Measurements from ENCODE around the gene TSEN2. TPM values are rescaled to one million over a fixed set of nuclear protein-coding genes. Genes with fewer than 3 reads are reported as not detected.

TSEN2 gene
- polyA plus RNA-seq, 4 donors, result 18.6 to 25.9 (median 21.0) TPM

DNA sequence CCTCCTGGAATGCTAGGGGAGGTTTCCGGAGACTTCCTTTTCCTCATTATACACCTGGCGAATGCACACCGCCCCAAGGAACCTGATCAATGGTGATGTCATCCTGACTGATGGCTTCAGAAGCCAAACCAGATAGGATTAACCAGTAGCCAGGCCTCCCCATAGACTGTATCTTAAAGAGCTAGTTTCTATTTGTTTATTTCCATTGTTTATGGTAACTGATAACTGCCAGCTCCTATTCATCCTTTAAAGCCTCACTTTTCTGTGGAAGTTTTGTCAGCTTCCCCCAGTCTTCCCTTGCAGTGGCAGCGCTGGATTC lies 61.2 kb downstream of the TSEN2 start, which contains the start of gene MKRN2OS:
Gene MKRN2OS, minus strand, starts transcription at position 27 of the 319 bp plus-strand sequence. CDS start 35 bp downstream, outside the sequence.
- peak in 1 of 4 donors; percentile 35 for DNase-seq (ENCODE audit: low read depth in 4 of 4, low spot score in 3 of 4)

DNA sequence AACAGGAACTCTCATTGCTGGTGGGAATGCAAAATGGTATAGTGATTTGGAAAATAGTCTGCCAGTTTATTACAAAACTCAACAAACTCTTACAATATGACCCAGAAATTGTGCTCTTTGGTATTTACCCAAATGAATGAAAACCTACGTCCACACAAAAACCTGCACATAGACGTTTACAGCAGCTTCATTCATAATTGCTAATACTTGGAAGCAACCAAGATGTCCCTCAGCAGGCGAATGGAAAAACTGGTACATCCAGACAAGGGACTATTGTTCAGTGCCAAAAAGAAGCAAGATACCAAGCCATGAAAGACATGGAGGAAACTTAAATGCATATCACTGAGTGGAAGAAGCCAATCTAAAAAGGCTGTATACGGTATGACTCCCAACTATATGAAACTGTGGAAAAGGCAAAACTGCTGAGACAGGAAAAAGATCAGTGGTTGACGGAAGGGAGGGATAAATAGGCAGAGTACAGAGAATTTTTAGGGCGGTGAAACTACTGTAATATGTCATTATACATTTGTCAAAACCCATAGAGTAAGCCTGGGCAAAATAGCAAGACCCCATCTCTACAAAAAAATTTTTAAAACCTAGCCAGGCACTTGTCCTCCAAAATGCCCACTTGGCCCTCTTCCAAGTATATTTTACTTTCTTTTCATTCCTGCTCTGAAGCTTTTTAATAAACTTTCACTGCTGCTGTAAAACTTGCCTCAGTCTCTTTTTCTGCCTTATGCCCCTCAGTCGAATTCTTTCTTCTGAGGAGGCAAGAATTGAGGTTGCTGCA lies 65.9 kb downstream of the TSEN2 start:
- no peak for DNase-seq (ENCODE audit: low read depth in 4 of 4, low spot score in 3 of 4)

DNA sequence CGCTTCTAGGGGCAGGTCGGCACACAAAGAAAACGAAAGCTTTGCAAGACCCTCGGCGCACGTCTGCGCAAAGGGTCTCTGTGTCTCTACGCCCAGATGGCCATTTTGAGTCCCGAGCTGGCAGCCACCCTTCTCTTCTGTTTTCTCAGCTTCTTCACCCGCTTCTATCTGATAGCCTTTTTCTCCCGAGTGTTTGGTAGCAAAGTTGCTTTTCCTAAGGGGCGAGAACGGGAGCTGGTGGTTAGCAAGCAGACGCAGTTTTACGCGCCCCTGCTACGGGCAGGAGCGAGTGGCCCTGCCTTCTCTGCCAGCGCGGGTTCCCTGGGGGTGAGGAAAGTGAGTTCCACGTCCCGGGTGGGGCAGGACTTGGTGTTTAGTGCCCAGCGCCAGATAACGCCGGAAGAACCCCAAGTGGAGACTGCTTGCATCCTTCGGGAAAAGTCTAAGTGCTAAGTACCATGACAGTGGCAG lies 69.7 kb downstream of the TSEN2 start:
- peak in 2 of 4 donors; percentile 22 for DNase-seq (ENCODE audit: low read depth in 4 of 4, low spot score in 3 of 4)

DNA sequence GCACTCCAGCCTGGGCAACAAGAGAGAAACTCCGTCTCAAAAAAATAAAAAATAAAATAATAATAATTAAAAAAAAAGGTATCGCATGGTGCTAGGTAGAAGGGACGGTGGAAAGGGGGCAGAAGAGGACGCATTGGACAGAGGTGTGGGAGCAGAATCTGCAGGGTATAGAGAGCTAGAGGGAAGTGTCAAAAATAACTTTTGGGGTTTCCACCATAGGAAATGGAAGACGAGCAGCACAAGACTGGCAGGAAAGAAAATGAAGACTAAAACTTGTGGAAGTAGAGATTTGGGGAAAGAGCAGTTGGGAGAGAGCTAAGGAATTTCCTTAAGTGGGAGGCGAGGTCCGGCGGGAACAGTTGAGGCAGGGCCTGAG lies 72.0 kb downstream of the TSEN2 start:
- DNase-seq (ENCODE audit: low read depth in 4 of 4, low spot score in 3 of 4), result no peak

DNA sequence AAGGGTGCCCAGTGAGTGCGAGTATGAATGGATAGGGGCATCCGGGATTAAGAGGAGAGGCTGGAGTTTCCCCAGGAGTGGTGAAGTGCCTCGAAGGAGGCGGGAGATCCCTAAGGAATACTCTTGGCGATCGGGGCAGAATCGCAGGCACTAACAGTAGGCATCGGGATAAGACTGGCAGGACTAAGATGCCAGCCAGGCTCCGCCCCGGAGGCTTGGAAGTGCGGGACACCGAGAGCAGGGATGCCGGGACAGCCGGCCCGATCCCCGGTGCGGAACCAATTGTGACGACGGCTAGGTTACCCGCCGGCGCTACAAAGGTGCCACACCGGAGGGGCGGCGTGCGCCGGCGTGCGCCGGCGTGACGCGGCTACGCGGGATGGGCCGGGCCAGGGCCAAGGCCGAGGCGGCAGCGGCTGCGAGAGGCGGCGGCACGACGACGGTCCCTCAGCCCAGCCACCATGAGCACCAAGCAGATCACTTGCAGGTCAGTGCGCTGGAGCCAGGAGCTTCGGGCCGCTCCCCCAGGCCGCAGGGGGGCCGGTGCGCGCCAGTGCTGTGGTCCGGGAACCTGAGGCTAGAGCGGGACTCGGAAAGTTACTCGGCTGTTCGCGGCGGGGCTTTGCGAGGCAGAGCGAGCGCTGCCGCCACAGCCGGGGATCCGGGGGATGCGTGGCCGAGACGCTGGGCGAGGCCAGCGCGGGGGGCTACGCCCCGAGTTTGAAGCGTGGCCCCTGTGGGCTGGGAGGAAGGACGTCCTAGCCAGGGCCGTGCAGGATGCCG lies 72.6 kb downstream of the TSEN2 start, which contains the start of gene MKRN2:
Gene MKRN2, plus strand, starts transcription at position 398 of the 783 bp plus-strand sequence. Its CDS starts 64 bp downstream, at position 462.
- DNase-seq (ENCODE audit: low read depth in 4 of 4, low spot score in 3 of 4), result peak; percentile 81 to 89 (median 84)

DNA sequence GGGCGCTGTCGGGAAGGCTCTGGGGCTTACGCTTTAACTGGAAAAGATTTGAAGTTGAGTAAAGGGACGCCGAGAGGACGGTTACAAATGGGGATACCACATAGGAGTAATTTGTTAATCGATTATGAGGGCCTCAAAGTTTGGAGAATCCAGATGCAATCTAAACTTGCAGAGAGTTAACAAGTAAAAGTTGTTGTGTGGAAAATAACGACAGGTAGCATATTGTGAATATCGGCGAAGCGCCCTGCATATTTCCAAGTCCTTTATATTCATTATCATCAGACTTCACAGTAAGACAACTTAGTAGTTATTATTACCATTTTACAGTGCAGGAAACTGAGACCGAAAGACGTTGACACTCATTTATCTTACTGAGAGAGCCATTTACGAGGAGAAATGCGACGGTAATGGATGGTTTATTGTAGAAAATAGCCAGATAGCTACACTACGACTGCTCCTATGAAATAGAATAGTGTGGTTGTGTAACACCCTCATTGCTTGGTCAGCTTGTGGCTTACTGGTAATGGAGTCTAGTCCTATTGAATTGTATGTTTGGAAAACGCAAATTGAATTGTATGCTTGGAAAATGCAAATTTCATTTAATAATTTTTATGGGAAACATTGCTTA lies 73.3 kb downstream of the TSEN2 start:
- peak in 1 of 4 donors; percentile 22 for DNase-seq (ENCODE audit: low read depth in 4 of 4, low spot score in 3 of 4)

DNA sequence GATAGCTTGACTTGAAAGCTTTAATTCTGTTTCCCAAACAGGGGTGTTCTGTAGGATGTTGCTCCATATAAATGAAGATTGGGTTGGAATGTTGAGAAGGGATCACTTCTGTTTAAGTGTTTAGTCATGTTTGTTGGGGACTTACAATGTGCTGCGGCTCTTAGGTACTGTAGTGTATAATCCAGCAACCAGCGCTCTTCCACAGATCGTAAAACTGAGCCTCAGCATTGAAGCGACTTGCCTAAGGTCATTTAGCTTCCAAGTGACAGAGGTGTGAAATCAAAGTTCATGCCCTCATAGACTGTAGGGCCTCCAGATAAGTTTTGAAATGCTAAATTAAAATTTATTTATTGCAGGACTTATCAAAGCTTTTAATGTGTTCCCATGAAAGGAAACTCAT lies 74.4 kb downstream of the TSEN2 start:
- no peak for DNase-seq (ENCODE audit: low read depth in 4 of 4, low spot score in 3 of 4)

DNA sequence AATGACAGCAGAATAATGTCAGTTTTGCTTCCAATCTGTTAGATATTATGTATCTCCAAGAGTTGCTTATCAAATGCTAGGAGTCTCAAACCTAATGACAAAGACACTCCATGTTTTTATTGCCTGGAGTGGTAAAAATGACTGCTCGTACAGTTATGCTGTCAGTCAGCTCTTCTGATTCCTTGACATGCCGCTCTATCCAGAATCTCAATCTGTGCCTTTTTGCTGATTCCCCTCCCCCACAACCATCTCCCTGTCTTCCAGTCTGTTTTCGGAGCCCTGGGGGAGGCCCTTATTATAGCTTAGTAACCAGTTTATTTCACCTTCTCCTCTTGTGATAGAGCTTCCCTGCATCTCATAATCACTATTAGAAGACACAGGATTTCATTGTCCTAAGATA lies 75.2 kb downstream of the TSEN2 start:
- DNase-seq (ENCODE audit: low read depth in 4 of 4, low spot score in 3 of 4), result no peak

DNA sequence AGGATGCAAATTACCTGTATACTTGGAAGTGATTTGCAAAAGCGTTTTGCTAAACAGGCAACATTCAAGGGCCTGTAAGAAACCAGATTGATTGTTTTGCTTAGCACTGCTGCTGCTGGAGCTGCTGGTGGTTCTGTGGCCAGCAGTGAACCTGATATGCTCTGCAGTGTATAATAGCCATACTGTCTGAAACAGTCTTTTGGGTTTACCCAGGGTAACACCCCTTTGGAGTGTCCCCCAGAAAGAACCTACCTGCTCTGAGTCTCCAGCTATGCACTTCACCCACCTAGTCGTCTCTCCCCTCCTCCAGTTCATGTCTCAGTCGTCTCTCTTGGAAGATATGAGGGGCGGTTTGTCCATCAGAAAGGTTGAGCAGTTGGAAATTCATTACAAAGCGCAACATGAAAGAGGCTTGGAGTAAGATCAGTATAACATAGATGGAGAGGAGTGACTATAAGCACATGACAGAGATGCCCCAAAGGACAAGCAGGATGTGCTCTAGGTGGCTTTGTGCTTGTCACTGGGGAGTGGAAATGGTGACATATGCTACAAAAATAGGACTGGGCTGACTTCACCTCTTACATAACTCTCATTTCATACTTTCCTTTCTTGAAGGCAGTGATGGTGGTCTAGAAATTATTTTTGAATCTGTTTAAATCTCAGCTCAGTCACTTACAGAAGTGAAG lies 76.4 kb downstream of the TSEN2 start:
- DNase-seq (ENCODE audit: low read depth in 4 of 4, low spot score in 3 of 4), result no peak

DNA sequence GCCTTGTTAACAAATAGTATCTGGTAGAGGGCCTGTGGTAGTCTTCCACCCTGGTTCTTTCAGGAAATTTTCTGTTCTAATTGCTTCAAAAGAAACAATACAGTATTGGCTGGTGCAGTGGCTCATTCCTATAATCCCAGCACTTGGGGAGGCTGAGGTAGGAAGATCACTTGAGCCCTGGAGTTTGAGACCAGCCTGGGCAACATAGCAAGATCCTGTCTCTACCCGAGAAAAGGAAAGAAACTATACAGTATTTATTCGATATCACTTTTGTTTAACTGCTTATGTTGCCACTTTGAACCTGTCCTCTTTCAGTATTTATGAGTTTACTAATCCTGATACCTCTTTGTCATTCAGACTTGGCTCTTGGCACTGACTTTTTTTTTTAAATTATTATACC lies 77.1 kb downstream of the TSEN2 start:
- no peak for DNase-seq (ENCODE audit: low read depth in 4 of 4, low spot score in 3 of 4)

DNA sequence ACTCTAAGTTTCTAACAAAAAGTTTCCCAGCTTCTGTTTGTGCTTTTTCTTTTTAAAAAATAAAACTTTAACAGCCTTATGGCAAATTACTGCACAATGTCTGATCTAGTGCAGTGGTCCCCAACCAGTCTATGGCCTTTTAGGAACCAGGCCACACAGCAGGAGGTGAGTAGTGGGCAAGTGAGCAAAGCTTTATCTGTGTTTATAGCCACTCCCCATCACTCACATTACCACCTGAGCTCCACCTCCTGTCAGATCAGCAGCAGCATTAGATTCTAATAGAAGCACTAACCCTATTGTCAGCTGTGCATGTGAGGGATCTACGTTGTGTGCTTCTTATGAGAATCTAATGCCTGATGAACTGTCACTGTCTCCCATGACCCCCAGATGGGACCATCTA lies 78.2 kb downstream of the TSEN2 start:
- DNase-seq (ENCODE audit: low read depth in 4 of 4, low spot score in 3 of 4), result no peak

DNA sequence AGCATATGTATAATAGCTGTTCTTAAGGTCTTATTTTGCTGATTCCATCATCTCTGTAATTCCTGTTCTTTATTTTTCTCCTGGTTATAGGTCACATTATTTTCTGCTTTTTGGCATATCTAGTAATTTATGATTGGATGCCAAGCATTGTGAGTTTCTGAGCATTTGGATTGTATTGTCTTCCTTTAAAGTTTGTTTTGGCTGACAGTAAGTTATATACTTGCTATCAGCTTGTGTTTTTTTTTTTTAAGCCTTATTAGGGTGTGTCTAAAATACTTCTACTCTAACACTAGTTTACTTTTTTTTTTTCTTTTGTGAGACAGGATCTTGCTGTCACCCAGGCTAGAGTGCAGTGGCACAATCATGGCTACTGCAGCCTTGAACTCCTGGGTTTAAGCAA lies 82.7 kb downstream of the TSEN2 start:
- no peak for DNase-seq (ENCODE audit: low read depth in 4 of 4, low spot score in 3 of 4)

DNA sequence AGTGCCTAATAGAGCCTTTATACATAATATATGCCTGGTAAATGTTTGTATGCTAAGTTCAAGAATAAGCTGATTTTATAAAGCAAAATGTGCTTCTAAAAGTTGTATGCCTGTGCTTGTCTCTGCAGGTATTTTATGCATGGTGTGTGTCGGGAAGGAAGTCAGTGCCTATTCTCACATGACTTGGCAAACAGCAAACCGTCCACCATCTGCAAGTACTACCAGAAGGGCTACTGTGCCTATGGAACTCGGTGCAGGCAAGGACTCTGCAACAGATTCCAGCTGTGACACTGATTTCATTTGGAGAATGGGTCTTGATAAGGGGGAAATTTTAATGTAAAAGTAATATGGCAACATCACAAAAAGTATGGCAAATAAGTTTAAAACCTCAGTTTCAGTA lies 84.5 kb downstream of the TSEN2 start:
- DNase-seq (ENCODE audit: low read depth in 4 of 4, low spot score in 3 of 4), result no peak

DNA sequence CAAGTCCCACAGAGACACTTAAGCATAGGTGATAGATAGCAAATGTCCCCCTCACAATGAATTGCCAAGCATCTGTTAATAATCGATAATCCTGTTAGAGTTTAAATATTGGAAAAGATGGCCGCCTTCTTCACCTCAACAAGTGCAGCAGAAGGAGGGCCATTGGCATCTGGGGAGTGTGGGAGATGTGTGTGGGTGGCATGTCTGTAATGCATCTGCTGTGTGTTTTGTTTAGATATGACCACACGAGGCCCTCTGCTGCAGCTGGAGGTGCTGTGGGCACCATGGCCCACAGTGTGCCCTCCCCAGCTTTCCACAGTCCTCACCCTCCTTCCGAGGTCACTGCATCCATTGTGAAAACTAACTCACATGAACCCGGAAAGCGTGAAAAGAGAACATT lies 85.6 kb downstream of the TSEN2 start:
- DNase-seq (ENCODE audit: low read depth in 4 of 4, low spot score in 3 of 4), result no peak

DNA sequence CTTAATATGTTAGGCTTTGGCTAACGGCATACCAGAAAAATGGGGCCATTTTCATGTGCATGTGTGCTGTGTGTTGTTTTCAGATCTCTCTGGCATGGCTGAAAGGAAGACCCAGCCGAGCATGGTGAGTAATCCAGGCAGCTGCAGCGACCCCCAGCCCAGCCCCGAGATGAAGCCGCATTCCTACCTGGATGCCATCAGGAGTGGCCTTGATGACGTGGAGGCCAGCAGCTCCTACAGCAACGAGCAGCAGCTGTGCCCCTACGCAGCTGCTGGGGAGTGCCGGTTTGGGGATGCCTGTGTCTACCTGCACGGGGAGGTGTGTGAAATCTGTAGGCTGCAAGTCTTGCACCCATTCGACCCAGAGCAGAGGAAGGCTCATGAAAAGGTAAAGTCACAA lies 87.7 kb downstream of the TSEN2 start:
- no peak for DNase-seq (ENCODE audit: low read depth in 4 of 4, low spot score in 3 of 4)

DNA sequence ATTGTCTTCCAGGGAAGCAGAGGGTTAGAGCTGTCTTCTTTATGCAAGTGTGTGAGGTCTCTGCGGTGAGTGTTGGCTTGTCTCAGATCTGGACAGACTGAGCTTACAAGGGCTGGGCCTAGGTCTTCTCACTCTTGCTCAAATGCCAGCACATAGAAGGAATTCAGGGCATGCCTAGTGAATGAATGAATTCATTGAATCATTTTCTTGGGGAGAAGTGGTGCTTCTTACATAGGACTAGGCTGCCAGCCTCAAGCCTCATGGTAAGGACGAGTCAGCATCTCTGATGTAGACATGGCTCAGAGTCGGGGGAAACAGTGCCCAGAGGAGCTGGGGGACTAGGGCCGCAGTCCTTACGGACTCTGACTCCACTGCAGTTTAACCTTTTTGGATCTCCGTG lies 89.9 kb downstream of the TSEN2 start:
- no peak for DNase-seq (ENCODE audit: low read depth in 4 of 4, low spot score in 3 of 4)

DNA sequence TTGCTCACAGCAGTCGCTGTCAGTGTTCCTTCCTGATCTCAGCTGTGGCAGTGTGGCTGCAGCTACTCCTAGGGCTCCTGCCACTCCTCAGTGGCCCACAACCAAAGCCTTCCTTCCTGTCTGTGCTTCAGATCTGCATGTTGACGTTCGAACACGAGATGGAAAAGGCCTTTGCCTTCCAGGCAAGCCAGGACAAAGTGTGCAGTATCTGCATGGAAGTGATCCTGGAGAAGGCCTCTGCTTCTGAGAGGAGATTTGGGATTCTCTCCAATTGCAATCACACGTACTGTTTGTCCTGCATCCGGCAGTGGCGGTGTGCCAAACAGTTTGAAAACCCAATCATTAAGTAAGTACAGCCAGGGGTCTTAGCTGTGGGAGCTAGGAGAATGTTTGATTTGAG lies 90.4 kb downstream of the TSEN2 start:
- DNase-seq (ENCODE audit: low read depth in 4 of 4, low spot score in 3 of 4), result no peak

DNA sequence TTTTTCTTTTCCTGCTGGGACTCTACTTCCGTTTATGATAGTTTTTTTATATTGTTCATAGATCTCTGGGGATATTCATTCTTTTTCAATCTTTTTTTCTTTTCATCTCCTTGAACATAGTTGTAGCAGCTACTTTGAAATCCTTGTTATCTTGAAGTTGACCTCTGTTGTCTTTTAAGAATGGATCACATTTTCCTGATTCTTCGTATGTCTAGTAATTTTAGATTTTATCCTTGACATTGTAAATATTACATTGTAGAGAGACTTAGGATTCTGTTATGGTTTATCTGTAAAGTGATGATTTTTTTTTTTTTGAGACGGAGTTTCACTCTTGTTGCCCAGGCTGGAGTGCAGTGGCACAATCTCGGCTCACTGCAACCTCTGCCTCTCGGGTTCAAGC lies 93.1 kb downstream of the TSEN2 start:
- DNase-seq (ENCODE audit: low read depth in 4 of 4, low spot score in 3 of 4), result no peak

DNA sequence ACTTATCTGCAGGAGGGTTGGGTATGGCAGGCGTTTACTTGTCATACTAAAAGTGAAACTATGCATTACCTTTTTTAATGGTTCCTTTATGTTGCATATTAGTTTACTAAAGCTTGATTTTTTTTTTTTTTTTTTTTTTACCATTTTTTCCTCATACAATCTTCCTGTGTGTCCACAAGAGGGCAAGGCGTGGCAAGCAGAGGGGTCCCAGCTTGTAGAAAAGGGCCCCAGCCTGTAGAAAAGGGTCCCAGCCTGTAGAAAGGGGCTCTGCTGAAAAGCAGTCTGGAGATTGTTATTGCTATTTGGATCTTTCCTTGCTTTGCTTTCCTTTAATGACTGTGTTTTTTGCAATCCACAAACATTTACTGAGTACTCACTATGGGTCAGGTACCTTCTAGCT lies 94.5 kb downstream of the TSEN2 start:
- no peak for DNase-seq (ENCODE audit: low read depth in 4 of 4, low spot score in 3 of 4)

DNA sequence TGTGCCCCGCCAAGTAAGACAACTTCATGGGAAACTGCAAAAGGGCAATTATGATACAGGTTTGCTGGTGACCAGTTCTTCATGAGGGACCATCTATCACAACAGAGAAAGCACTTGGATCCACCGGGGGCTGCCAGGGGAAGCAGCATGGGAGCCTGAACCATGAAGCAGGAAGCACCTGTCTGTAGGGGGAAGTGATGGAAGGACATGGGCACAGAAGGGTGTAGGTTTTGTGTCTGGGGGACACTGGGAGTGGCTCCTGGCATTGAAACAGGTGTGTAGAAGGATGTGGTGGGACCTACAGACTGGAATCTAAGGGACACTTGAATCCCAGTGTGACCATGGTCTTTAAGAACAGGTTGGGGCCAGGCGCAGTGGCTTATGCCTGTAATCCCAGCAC lies 95.2 kb downstream of the TSEN2 start:
- no peak for DNase-seq (ENCODE audit: low read depth in 4 of 4, low spot score in 3 of 4)

DNA sequence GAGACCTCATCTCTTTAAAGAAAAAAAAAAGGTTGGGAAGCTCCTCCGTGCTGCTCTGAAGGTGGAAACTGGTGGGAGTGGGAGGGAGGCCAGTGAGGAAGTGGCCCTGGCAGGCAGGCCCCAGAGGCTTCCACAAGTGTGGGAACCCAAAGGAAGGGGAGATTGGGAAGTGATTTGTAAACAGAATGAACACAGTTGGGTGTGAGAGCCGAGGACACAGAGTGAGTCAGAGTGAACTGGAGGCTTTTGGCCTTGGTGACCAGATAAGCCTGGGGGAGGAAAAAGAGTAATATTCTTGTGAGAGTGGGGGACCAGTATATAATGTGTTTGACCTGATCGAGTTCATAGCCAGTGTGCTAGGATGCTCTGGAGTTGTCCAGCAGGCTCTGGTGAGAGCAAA lies 95.6 kb downstream of the TSEN2 start:
- DNase-seq (ENCODE audit: low read depth in 4 of 4, low spot score in 3 of 4), result no peak

Data from right renal pelvis (tissue), 4 donors.